Stimulated activated CD8-positive, alpha-beta memory T cell treated with anti-CD3 and anti-CD28 coated beads, Interleukin-7, amount 100 ng/mL, for 4 hours (primary cell): ENCODE results near the gene SLC22A23.
"Not testable (repeated sequence)": the region's sequence is repeated elsewhere in the genome, so short reads cannot be mapped to it uniquely, and the experiment has no call there.

Source experiments
- DNase-seq, 2 donors: peaks; one replicate each; pipeline ENCODE4 v3.0.0-alpha.2; 2020; ENCODE audit warnings: low read depth in 2 of 2

Gene SLC22A23

DNA sequence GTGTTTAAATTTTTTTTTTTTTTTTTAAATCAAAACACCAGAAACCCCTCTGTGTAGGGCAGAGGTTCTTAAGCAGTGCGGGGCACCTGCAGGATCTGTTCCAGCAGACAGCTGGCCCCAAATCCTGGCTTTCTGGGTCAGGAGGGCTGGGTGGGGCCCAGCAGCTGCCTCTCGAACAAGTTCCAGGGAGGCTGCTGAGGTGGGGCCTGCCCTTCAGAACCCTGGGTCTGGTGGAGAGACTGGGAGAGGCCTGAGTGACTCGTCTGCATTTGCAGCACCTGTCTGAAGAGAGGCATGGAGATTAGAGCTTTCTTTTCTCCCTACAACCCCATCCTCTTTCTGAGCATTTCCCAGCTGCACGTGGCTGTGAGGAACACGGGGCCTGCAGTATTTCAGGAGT is 189.7 kb downstream of the SLC22A23 start:
- no peak for DNase-seq

DNA sequence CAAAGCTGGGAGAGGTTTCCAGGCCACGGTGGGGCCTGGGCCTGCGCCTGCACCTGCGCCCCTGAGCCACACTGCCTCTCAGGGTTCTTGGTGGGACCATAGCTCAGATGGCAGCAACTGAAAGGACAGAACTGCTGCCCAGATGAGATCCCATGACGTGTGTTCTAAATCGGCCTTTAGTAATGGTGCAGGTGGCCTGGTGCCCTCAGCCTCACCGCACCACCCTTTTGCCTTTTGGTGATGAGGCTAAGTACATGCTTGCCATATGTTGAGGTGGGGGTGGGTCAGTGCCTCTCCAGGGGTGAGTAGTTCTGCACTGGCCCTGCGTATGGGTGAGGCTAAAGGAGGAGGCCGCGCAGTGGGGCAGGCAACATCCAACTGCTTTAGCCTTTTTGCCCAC is 190.7 kb downstream of the SLC22A23 start:
- no peak for DNase-seq

DNA sequence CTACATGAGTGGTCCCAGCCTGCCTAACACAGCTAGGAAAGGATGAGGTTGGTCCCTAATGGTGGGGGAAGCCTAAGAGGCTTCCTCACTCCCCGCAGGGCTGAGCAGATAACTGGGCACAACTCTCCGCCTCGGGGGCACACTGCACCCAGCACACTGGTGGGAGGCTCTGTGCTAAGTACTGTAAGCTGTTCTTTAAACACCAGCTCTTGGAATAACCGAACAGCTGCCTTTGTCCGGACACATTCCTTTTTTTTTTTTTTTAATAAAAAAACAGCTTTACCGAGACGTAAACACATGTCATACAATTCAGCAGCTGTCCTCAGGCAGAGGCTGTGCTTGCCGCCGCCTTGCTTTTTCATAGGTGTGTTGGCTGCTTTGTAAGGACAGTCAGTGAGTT is 191.2 kb downstream of the SLC22A23 start:
- DNase-seq, result no peak

DNA sequence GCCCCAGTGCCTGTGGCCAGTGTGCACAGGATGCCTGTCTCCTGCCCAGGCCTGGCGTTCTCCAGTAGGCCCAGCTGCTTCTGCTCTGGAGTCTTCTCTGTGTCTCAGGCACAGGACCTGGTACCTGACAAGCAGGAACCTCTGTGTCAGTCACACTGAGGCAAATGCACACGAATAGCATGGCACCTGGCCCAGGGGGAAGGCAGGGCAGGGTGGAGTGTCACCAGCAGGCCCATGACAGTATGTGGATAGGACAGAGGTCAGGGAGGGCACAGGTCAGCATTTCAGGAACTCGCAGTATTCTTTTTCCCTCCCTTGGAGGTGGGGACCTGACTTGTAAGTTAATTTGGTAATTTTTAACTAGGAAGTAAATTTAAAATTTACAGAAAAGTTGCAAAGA is 192.5 kb downstream of the SLC22A23 start:
- no peak for DNase-seq

DNA sequence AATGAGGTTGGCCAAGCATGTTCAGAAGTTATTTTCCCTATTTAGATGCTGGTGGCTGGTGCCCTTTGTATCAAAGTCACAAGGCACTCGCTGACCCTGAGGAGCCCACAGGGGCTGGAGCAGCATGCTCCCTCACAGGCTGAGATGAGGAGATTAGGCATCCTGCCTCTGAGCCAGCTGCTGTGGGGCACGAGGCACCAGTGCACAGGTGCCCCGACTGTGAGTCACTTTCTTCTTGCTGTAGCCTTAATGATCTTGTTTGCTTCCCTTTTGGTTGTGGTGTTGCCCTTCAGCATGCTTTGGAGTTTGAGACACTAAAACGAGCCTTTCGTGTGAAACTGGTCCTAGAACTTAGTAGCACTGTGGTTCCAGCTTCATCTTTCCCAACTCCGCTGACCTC is 193.8 kb downstream of the SLC22A23 start:
- DNase-seq, result no peak

DNA sequence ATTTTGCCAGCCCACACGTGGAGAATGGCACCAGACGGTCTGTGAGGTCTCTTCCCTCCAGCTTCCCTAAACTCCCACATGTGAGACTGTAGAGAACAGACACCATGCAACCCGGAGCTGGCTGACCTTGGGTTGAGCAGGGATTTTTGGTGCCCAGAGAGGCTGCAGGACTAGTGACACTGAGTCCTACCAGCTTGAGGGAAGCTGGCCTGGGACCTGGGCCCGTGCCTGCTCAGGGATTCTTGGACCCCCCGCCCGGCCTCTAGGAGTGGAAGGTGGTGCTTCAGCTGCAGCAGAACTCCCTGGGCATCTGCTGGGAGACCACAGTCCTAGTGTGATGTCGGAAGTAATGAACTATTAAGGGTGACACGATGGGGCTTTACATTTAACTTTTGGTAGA is 194.9 kb downstream of the SLC22A23 start:
- no peak for DNase-seq

DNA sequence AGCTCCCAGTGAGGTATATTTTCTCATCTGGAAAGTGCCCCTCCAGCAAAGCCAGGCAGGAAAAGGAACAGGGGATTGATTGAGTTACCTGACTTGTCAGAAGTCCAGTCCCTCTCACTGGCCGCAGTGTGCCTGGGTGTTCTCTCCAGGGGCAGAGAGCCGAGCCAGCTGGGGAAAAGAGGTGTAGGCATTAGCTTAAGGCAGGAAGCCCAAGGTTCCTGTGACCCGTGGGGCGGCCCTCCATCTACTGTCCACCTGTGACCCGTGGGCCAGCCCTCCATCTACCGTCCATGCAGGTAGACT is 195.4 kb downstream of the SLC22A23 start:
- no peak for DNase-seq

DNA sequence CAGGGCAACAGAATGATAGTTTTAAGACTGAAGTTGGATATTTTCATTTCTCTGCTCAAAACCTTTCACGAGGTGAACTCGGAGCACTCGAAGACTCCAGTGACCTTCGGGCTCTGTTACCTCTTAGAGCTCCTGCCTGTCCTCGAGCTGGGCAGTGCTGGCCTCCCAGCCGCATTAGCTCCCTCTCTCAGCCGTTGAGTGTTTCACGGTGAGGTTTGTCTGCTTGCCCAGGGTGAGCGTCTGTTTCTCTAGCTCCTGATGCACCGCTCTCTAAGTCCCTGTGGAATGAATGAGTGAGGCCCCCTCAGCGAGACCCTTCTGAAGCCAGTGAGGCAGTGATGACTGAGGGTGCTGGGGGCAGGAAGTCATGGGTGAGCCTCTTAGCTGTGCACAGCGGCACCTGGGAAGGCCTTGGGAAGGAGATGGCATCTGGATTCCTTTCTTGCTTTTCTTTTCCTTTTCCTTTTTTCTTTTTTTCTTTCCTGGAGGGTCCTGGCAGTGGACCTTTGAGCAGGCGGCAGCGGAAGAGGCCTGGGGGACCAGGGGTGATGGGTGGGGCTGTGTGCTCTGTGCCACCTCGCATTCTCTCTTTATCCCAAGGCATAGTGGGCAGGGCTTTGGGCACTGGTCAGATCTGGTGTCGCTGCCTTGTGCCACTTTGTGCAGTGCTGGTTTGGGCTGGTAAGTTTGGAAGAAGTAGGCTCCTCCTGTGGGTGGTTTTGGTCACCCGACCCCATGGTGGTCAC is 195.9 kb downstream of the SLC22A23 start:
- DNase-seq, result no peak

DNA sequence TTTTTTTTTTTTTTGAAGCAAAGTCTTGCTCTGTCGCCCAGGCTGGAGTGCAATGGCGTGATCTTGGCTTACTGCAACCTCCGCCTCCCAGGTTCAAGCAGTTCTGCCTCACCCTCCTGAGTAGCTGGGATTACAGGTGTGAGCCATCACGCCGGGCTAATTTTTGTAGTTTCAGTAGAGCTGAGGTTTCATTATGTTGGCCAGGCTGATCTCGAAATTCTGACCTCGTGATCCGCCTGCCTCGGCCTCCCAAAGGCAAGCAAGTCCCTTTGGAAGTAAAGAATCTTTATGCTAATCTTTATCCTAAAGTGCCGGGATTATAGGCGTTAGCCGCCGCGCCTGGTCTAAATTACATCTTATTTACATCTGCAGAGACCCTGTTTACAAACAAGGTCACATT is 196.6 kb downstream of the SLC22A23 start:
- no peak for DNase-seq

DNA sequence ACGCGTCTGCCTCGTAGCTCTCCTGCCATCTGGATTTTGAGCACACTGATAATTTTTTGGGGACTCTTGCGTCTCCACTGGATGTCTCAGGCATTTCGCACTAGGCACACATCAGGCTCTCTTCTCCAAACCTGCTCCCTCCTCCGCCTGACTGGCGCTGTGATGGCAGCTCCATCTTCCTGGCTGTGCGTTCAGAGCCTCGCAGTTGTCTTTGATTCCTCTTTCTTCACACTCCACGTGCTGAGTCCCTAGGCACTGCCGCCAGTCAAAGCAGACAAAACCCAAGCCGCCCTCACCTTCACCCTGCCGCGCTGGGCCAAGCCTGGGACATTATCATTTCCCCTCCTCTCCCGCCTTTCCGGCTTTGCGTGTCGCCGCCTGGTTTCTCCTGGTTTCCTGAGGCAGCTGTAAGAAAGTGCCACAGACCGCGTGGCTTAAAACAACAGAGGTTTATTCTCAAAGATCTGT is 197.3 kb downstream of the SLC22A23 start:
- no peak for DNase-seq

DNA sequence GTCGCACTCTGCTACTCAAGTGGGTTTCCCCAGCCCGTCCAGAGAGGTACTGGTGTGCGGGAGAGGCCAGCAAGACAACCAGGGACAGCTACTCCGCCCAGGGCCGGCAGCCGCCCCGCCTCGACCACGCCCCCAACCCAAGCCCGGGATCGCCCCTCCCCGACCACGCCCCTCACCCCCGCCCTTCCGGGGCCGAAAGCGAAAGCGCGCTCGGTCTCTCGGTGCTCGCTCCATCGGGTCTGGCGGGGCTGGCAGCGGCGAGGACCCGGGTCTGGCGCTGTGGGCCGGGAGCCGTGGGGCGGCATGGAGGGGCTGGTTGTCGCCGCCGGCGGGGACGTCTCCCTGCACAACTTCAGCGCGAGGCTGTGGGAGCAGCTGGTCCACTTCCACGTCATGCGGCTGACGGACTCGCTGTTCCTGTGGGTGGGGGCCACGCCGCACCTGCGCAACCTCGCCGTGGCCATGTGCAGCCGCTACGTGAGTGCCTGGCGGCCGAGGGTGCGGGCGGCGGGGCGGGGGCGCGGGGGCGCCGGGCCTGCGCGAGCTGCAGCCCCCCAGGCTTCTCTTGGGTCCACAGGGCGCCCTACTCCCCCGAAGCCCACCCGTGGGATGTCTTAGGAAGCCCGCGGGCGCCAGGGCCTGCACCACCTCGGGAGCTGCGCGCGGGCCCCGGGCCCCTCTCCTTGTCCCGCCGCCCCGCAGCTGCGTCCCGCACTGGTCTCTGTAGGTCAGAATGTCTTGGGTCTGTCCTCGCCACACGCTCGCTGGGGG is 197.9 kb downstream of the SLC22A23 start, which contains the start of gene PSMG4:
TSS of gene PSMG4 (plus strand) at position 228 of the 771 bp plus-strand sequence. CDS start at position 304, 76 bp downstream.
- DNase-seq, result peak; percentile 83 to 90

DNA sequence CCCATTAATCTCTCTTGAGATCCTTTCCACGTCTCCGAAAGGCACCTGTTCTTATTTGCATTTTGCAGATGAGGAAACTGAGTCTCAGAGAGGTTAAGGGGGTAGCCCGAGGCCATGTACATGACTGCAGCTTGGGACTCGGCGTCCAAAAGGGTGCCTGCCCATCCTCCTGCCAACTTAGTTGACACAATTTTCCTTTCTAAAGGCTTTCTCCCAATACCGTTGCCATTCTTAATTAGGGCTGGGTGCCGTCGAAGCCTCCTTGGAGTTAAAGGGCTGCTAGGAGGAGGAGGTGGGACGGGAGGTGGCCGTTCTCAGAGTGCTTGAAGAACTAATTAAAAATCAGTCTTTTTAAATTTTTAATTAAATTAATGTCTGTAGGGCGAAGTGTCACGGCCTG is 198.6 kb downstream of the SLC22A23 start:
- no peak for DNase-seq

DNA sequence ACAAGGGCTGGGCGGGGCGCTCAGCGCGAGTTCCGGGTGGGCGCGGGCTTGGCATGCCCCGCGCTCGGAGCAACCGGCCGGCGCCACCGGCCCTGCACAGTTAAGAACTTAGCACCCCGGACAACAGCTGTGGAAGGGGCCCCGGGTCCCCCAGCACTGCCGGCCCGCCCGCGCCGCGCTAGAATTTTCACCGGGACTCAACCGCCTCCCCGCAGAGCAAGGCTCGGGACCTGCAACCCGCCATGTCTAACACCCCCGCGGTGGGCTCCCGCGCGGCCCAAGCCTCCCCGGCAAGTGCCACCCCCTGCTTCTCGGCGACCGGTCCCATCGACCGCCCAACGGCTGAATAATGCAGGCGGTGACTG is 203.3 kb downstream of the SLC22A23 start:
- no peak for DNase-seq

DNA sequence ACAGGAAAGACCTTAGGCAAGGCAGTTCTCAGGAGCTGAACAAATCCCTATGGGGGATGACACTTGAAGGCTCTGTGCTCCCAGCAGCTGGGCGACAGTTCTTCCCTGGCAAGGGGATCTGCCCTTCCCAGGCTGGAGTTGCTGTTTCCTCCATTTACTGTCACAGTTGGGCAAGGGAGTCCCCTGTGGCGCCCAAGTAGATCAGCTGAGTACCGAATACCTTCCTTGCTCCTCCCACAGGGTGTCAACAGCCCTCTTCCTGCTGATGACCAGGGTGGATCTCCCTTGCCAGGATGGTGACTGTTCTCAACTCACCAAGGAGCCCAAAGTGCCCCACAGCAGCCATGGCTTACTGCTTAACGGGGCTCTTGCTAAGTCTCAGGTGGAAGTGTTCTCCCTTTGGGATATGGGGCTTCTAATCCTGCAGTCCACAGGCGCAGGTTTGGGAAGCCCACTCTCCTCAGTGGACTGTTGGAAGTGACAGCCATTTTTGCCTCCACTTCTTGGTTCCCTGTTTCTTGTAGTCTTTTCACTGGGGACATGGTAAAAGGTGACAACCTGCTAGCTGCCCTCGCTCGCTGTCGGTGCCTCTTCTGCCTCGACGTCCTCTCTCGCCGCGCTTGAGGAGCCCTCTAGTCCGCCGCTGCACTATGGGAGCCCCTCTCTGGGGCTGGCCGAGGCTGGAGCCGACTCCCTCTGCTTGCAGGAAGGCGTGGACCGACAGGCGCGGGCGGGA is 203.8 kb downstream of the SLC22A23 start:
- DNase-seq, result no peak

DNA sequence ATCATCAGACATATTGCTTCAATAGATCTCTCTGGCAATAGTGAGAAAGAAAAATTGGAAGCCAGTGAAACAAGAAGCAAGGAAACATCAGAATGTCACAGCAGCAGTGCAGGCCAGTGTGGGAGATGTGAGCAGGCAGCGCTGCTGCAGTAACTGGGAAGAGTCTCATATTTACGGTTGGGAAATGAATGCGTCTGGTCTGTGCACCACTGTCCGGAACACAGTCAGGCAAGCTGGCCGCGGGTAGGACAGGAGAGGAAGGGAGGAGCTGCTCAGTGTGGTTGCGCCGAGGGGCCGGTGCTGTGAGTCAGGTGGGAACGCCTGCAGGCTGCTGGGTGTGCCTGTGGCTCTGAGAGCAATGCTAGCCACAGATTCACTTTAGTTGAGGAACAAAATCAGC is 204.5 kb downstream of the SLC22A23 start:
- DNase-seq, result no peak

DNA sequence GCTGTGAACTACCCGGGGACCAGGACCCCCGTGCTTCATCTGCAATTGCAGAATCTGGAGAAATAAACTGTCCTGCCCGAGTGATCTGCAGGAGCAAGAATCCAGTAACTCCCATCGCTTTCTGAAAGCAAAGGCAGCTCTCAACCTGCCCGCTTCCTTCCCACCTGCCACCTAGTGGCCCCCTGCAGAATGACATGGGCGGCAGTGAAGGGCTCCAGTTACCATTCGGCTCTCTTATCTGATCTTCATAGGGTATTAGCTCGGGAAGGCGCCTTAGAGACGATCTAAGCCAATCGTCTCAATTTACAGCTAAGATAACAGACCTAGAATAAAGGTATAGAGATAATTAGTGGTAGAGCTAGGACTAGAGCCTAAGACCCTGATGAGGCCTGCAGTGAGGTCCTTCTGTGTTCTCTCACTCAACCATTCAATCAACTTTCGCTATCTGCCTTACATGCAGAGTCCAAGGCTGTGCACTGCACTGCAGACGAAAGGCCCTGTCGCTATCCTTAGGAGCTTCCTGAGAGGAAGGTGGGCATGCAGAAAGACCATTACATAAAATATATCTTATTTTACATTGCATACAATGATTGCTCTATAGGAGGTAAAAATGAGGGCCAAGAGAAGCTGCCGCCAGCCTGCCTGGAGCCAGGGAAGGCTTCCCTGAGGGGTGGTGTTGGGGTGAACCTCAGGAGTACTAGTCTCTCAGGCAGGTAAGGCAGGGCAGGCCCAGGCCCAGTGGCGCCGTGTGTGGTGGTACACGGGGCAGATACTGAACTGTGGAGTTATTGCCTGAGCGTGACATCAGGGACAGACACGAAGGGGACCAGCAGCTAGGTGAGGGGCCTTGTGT is 205.2 kb downstream of the SLC22A23 start:
- peak; percentile 62 to 68 for DNase-seq

DNA sequence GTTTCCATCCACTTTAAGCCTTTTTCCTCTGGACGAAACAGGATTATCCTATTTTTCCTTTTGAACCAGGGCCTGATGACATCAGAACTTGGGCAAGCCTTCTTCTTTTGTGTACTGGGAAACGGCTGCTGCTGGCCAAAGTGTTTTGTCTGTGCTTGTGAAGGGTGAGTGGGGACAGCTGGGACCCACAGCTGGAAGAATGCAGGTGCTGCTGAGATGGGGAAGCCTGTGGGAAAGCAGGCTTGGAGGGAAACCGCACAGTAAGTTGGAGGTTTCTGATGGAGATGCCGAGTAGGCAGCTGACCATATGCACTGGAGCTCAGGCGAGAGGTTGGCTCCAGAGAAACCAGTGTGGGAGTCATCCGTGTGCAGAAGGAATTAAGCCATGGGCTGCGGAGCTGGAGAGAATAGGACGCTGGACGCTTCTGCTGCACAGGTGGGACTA is 206.6 kb downstream of the SLC22A23 start:
- DNase-seq, result no peak

DNA sequence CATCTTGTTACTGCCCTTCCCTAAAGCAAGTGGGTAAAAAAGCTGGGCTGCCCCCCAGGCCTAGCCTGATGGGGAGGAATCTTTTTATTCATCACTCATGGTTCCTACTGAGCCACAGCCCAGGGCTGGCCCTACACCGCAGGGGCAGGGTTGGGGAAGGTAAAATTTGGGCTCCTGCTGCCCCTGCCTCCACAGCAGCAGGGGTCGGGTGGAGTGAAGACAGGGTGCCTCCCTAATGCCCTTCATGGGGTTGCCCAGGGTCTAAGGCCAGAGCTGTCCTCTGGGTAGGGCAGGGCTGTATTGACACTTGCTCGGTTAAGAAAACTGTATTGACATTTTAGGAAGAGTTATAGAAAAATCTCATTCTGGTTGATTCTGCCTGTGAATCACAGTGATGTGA is 207.0 kb downstream of the SLC22A23 start:
- no peak for DNase-seq

DNA sequence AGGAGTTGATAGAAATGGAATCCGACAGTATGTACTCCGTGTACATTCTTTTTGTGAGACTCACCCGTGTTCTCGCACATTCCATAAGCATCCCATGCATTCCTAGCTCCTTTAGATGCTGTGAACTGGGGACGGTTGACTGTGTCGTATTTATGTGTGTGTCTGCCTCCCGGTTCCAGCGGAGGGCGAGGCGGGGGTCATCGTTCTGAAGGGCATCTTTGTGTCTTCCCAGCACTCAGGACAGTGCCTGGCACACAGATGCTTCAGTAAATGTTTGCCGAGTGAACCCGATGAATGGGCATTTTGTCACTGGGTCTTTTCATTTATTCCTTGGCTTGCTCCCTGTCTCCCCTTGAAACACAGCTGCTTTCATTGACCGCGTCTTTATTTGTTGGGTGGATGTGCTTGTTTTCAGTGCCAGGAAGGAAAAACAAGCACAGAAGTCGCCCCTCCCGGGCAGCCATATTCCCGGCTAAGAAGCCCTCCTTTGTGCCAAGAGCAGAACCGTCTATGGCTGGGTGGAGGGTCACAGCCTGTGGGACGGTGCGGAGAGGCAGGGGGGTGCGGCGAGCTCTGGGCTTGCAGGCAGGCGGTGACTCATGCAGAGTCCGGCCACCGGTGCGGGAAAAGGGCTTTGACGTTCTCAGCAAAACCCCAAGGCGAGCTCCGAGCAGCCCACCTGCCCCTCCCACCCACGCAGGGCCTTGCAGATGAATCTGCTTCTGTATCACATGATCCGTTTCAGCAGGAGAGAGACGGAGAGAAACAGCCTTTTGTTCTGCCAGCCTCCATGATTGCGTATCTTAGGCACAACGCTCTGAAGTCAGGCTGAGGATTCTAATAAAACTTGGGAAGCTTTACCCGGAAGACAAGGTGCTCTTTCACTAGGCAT is 209.3 kb downstream of the SLC22A23 start:
- DNase-seq, result no peak

DNA sequence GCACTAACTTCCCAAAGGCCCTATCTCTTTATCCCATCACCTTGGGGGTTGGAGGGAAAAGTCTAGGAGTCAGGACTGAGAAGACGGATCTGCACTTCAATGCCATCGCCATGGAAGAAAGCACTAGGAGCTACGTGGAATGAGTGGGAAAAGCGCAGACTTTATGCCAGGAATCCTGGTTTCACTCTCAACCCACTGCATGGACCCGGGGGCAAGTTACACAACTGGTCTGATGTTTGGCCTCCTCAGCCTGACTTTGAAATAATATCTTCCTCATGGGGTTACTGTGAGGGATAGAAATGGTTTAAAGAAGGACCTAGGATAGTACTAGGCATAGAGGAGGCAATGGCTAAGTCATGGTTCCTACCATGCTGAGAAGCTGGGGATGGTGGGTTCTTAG is 211.6 kb downstream of the SLC22A23 start:
- DNase-seq, result no peak

DNA sequence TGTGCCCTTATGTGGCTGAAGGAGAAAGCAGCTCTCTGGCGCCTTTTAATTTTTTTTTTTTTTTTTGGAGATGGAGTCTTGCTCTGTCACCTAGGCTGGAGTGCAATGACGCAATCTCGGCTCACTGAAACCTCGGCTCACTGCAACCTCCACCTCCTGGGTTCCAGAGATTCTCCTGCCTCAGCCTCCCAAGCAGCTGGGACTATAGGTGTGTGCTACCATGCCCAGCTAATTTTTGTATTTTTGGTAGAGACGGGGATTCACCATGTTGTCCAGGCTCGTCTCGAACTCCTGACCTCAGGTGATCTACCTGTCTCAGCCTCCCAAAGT is 212.1 kb downstream of the SLC22A23 start:
- DNase-seq, result not testable (repeated sequence)
